Hepatocyte (in vitro differentiated cells): Measurements from ENCODE around the gene KRT78. TPM values are rescaled to one million over a fixed set of nuclear protein-coding genes. Genes with fewer than 3 reads are reported as not detected.

Experiments
- DNase-seq: peaks from one replicate; pipeline ENCODE4 v3.0.0-alpha.2; 2016; ENCODE audit warnings: low spot score
- H2AFZ ChIP-seq: fragments of 200-600 bp; sonication (generic); 2 replicates; pipeline ENCODE4 v1.6.0; 2016; ENCODE audit warnings: antibody characterized with exemption, mild to moderate bottlenecking
- H3K27ac ChIP-seq: fragments of 200-600 bp; sonication (generic); 2 replicates; pipeline ENCODE4 v1.5.1; 2016; ENCODE audit warnings: mild to moderate bottlenecking
- H3K27me3 ChIP-seq: fragments of 200-600 bp; sonication (generic); 2 replicates; pipeline ENCODE4 v1.6.1; 2016
- H3K36me3 ChIP-seq: fragments of 200-600 bp; sonication (generic); replicated peaks from 2 replicates; pipeline ENCODE4 v1.5.1; 2016; ENCODE audit warnings: low read depth; ENCODE audit not compliant: insufficient read depth
- H3K4me1 ChIP-seq: fragments of 200-600 bp; sonication (generic); 2 replicates; pipeline ENCODE4 v1.5.1; 2016; ENCODE audit warnings: mild to moderate bottlenecking, moderate library complexity; ENCODE audit not compliant: insufficient read depth
- H3K4me2 ChIP-seq: fragments of 200-600 bp; sonication (generic); 2 replicates; pipeline ENCODE4 v1.6.0; 2016
- H3K4me3 ChIP-seq: fragments of 200-600 bp; sonication (generic); 2 replicates; pipeline ENCODE4 v1.5.1; 2016; ENCODE audit warnings: mild to moderate bottlenecking
- H3K79me2 ChIP-seq: fragments of 200-600 bp; sonication (generic); 2 replicates; pipeline ENCODE4 v1.6.0; 2017; ENCODE audit warnings: mild to moderate bottlenecking
- H3K9me2 ChIP-seq: fragments of 200-600 bp; sonication (generic); replicated peaks from 2 replicates; pipeline ENCODE4 v1.6.0; 2017; ENCODE audit warnings: mild to moderate bottlenecking; ENCODE audit not compliant: insufficient read depth
- H3K9me3 ChIP-seq: fragments of 200-600 bp; sonication (generic); 2 replicates; pipeline ENCODE4 v1.5.1; 2016; ENCODE audit warnings: low read depth, mild to moderate bottlenecking
- H4K20me1 ChIP-seq: fragments of 200-600 bp; sonication (generic); 2 replicates; pipeline ENCODE4 v1.6.0; 2016; ENCODE audit warnings: mild to moderate bottlenecking; ENCODE audit not compliant: insufficient read depth, poor library complexity, severe bottlenecking
- CTCF ChIP-seq: fragments of 200-600 bp; sonication (generic); IDR thresholded peaks from 2 replicates; pipeline ENCODE4 v1.5.1; 2016; ENCODE audit warnings: antibody characterized with exemption, mild to moderate bottlenecking; ENCODE audit not compliant: poor library complexity
- EZH2 ChIP-seq: fragments of 200-600 bp; sonication (generic); IDR thresholded peaks from 2 replicates; pipeline ENCODE4 v1.6.1; 2016; ENCODE audit warnings: antibody characterized with exemption, mild to moderate bottlenecking, borderline replicate concordance
- EZH2phosphoT487 ChIP-seq: fragments of 200-600 bp; sonication (generic); IDR thresholded peaks from one replicate; pipeline ENCODE4 v1.6.1; 2018; ENCODE audit warnings: antibody characterized with exemption, mild to moderate bottlenecking, low read depth, moderate library complexity; ENCODE audit not compliant: unreplicated experiment, severe bottlenecking
- WGBS: methylation state at CpG from one replicate; pipeline ENCODE4 v1.1.6; 2016; ENCODE audit warnings: low lambda C conversion rate; ENCODE audit errors: missing lambda C conversion rate; 5-methylcytosine and 5-hydroxymethylcytosine counted together
- polyA plus RNA-seq: library from polyadenylated mRNA; unstranded; fragments of >200 nt; fragmentation: Nextera tagmentation; extraction: Ambion mirVana; gene quantifications from 2 replicates; pipeline ENCODE4 v1.2.1, GENCODE V29; 2016
- total RNA-seq: library from RNA; depleted of rRNA; stranded (reverse); fragments of >200 nt; gene quantifications from 2 replicates; pipeline ENCODE4 v1.2.3, GENCODE V29; 2014

Gene KRT78
- total and polyA plus RNA-seq, 2 experiments from 2014 or later = not detected

GRCh38 chr12:52832451-52832850 lies 16.3 kb downstream of the KRT78 start:
- Histone ChIP-seq H4K20me1 (no peaks in the 10 kb centered on the region), H3K9me2 (no peaks in the 10 kb centered on the region), H3K9me3 (no peaks in the 10 kb centered on the region), H3K79me2 (no peaks in the 10 kb centered on the region), H3K27me3 (no peaks in the 10 kb centered on the region), H3K4me2 (no peak overlapping the region), H3K4me1 (no peaks in the 10 kb centered on the region), H3K27ac (no peak overlapping the region), H2AFZ (no peak overlapping the region), H3K36me3 (no peaks in the 10 kb centered on the region), H3K4me3 (no peak overlapping the region)
- 87% methylated on average over 3 of the region's 3 CpGs for WGBS
- no peak for TF ChIP-seq CTCF
- DNase-seq = no peak

GRCh38 chr12:52831251-52831650 lies 17.5 kb downstream of the KRT78 start:
- TF ChIP-seq EZH2 = no peak
- no peak for TF ChIP-seq EZH2phosphoT487
- TF ChIP-seq CTCF = no peak

GRCh38 chr12:52829986-52830770 lies 18.6 kb downstream of the KRT78 start:
- H3K79me2 ChIP-seq = no peaks in the 10 kb centered on the region
- H2AFZ ChIP-seq = no peak overlapping the region
- H4K20me1 ChIP-seq = no peaks in the 10 kb centered on the region
- H3K4me2 ChIP-seq = no peak overlapping the region
- TF ChIP-seq EZH2phosphoT487 (no peak), EZH2 (no peak), CTCF (no peak)
- H3K36me3 ChIP-seq = no peaks in the 10 kb centered on the region
- H3K4me1 ChIP-seq = no peaks in the 10 kb centered on the region
- no peak for DNase-seq
- no peaks in the 10 kb centered on the region for H3K9me3 ChIP-seq
- H3K4me3 ChIP-seq = no peak overlapping the region
- no peaks in the 10 kb centered on the region for H3K9me2 ChIP-seq
- no peaks in the 10 kb centered on the region for H3K27me3 ChIP-seq
- H3K27ac ChIP-seq = no peak overlapping the region
- 84% methylated on average over 8 of the region's 8 CpGs for WGBS

More at GRCh38 chr12:52831251-52831650, 17.5 kb downstream of the KRT78 start:
- H3K4me2 ChIP-seq = no peak overlapping the region
- H3K4me1 ChIP-seq = no peaks in the 10 kb centered on the region
- H3K27me3 ChIP-seq = no peaks in the 10 kb centered on the region
- DNase-seq = no peak
- H4K20me1 ChIP-seq = no peaks in the 10 kb centered on the region
- H3K27ac ChIP-seq = no peak overlapping the region
- H3K9me2 ChIP-seq = no peaks in the 10 kb centered on the region
- no peaks in the 10 kb centered on the region for H3K36me3 ChIP-seq
- no peak overlapping the region for H3K4me3 ChIP-seq
- no peaks in the 10 kb centered on the region for H3K9me3 ChIP-seq
- no peak overlapping the region for H2AFZ ChIP-seq
- H3K79me2 ChIP-seq = no peaks in the 10 kb centered on the region
- 84% methylated on average over 7 of the region's 7 CpGs for WGBS
